Activated naive CD4-positive, alpha-beta T cell treated with anti-CD3 and anti-CD28 coated beads, Interleukin-2, amount 10 ng/mL, durations not matched to agents 7 days and 5 days (primary cell): ENCODE measurements around the gene ANGPTL1.

Source experiments
- CTCF ChIA-PET: fragments of 350-600 bp; sonication (Branson Sonifier 250); formaldehyde crosslinking; loops from one replicate; lab custom pipeline; 2021; ENCODE audit warnings: antibody characterized with exemption; lab: Charles Lee
- DNase-seq: peaks from one replicate; pipeline ENCODE4 v3.0.0-alpha.2; 2020
- H3K27ac Mint-ChIP-seq: one replicate; pipeline ENCODE4 v1.8.0; 2021; ENCODE audit warnings: mild to moderate bottlenecking, moderate library complexity, mixed read lengths
- H3K27me3 Mint-ChIP-seq: one replicate; pipeline ENCODE4 v1.8.0; 2021; ENCODE audit warnings: mild to moderate bottlenecking, mixed read lengths
- H3K36me3 Mint-ChIP-seq: one replicate; pipeline ENCODE4 v1.8.0; 2021; ENCODE audit warnings: mixed read lengths
- H3K4me1 Mint-ChIP-seq: one replicate; pipeline ENCODE4 v1.8.0; 2021; ENCODE audit warnings: mixed read lengths
- H3K4me3 Mint-ChIP-seq: one replicate; pipeline ENCODE4 v1.8.0; 2021; ENCODE audit warnings: mild to moderate bottlenecking, moderate library complexity, mixed read lengths
- H3K9me3 Mint-ChIP-seq: one replicate; pipeline ENCODE4 v1.8.0; 2021; ENCODE audit warnings: mixed read lengths

ANGPTL1 gene

GRCh38 chr1:178847396-178847849 is 23.5 kb downstream of the ANGPTL1 start:
- H3K9me3 Mint-ChIP-seq: no peaks in the 10 kb centered on the region
- no peak for DNase-seq
- no peaks in the 10 kb centered on the region for H3K36me3 Mint-ChIP-seq
- H3K27me3 Mint-ChIP-seq: no peaks in the 10 kb centered on the region
- CTCF ChIA-PET: no interaction called here
- H3K4me3 Mint-ChIP-seq: no peak overlapping the region
- no peaks in the 10 kb centered on the region for H3K4me1 Mint-ChIP-seq
- no peak overlapping the region for H3K27ac Mint-ChIP-seq

GRCh38 chr1:178846306-178846705 is 24.6 kb downstream of the ANGPTL1 start:
- H3K4me1 Mint-ChIP-seq: no peaks in the 10 kb centered on the region
- CTCF ChIA-PET: no interaction called here
- H3K27ac Mint-ChIP-seq: no peak overlapping the region
- no peak for DNase-seq
- H3K4me3 Mint-ChIP-seq: no peak overlapping the region
- H3K9me3 Mint-ChIP-seq: no peaks in the 10 kb centered on the region
- no peaks in the 10 kb centered on the region for H3K36me3 Mint-ChIP-seq
- H3K27me3 Mint-ChIP-seq: no peaks in the 10 kb centered on the region

DNA sequence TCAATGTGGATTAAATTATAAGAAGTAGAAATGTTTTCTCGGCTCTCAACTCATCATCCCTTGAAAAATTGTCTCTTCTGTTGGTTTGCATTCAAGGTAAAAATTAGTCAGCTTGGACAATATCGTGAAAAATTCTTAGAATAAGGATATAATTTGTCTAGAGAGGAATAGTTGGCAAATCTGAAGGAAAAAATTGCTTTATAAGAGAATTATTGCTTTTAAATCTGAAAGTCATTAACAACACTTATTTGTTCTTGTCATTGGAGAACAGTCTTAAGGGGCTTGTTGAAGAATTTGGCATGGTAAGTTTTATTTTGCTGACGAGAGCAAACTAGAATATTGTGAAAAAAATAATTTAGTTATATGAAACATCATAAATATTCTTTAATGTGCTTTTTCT is 26.4 kb downstream of the ANGPTL1 start:
- no peak for DNase-seq
- H3K27me3 Mint-ChIP-seq: no peaks in the 10 kb centered on the region
- no peaks in the 10 kb centered on the region for H3K4me1 Mint-ChIP-seq
- no peak overlapping the region for H3K4me3 Mint-ChIP-seq
- no peaks in the 10 kb centered on the region for H3K9me3 Mint-ChIP-seq
- no peak overlapping the region for H3K27ac Mint-ChIP-seq
- CTCF ChIA-PET: no interaction called here
- no peaks in the 10 kb centered on the region for H3K36me3 Mint-ChIP-seq

GRCh38 chr1:178825167-178825566 is 45.7 kb downstream of the ANGPTL1 start:
- no peaks in the 10 kb centered on the region for H3K4me1 Mint-ChIP-seq
- DNase-seq: no peak
- H3K9me3 Mint-ChIP-seq: no peaks in the 10 kb centered on the region
- CTCF ChIA-PET: no interaction called here
- H3K27ac Mint-ChIP-seq: no peak overlapping the region
- no peak overlapping the region for H3K4me3 Mint-ChIP-seq
- H3K27me3 Mint-ChIP-seq: no peaks in the 10 kb centered on the region
- H3K36me3 Mint-ChIP-seq: no peaks in the 10 kb centered on the region

DNA sequence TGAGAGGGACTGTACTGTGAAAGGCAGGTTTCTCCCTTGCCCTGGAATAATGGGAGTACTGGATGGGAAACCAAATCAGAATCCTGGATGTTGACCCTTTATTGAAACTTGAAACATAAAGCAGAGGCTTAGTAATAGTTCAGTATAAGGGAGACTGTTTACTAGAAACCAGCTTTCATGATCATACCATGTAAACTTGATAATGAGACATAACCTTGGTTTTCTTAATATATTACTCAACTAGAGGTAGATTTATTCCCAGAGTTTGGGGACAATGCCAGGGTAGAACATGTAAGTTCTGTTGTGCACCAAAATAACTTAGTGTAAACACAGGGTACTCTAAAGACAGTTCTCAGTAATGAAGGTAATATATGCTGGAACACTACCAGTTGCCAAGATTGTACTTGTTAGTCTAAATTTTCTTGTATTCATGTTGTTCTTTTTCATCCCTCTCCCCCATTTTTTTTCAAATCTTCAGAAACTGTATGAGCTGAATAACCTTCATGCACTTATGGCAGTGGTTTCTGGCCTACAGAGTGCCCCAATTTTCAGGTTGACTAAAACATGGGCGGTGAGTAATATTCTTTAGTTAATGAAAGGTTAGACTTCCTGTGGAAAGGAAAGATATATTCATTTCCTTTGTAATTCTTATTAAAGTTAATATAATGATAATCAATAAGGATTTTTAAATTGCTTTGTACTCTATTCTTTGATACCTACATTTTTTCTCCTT is 49.6 kb downstream of the ANGPTL1 start:
- no peak overlapping the region for H3K4me3 Mint-ChIP-seq
- no peak for DNase-seq
- H3K9me3 Mint-ChIP-seq: no peaks in the 10 kb centered on the region
- CTCF ChIA-PET: no interaction called here
- H3K27me3 Mint-ChIP-seq: no peaks in the 10 kb centered on the region
- no peaks in the 10 kb centered on the region for H3K4me1 Mint-ChIP-seq
- H3K36me3 Mint-ChIP-seq: no peaks in the 10 kb centered on the region
- no peak overlapping the region for H3K27ac Mint-ChIP-seq

- H3K4me1 Mint-ChIP-seq: no peaks in the 10 kb centered on the region
- no peaks in the 10 kb centered on the region for H3K27me3 Mint-ChIP-seq
- H3K4me3 Mint-ChIP-seq: no peak overlapping the region
- no peaks in the 10 kb centered on the region for H3K9me3 Mint-ChIP-seq
- CTCF ChIA-PET: no interaction called here
- no peak for DNase-seq
- no peaks in the 10 kb centered on the region for H3K36me3 Mint-ChIP-seq
- H3K27ac Mint-ChIP-seq: no peak overlapping the region
These were observed 51.8 kb downstream of the ANGPTL1 start for GRCh38 chr1:178819123-178819522.

DNA sequence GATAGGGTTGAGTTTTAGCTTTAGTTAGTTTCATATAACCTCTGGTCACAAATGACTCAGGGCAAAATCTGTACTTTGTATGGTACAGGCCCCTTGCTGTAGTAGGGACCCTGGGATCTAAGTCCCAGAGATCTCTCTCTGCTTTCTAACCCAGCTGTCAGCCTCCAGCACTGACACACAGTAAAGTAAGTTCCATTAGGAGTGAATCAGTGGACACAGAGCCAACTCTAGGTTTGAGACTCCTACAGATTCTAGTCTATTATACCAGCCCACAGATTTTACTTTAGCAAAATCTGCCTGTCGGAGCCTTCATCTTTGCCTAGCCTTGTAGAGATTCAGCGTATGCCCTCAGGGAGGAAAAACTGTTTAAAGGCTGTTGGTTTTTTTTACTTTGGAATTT is 52.5 kb downstream of the ANGPTL1 start:
- Mint-ChIP-seq H3K4me1 (no peaks in the 10 kb centered on the region), H3K36me3 (no peaks in the 10 kb centered on the region), H3K4me3 (no peak overlapping the region), H3K9me3 (no peaks in the 10 kb centered on the region), H3K27me3 (no peaks in the 10 kb centered on the region), H3K27ac (no peak overlapping the region)
- CTCF ChIA-PET: no interaction called here
- no peak for DNase-seq

- no peaks in the 10 kb centered on the region for H3K27me3 Mint-ChIP-seq
- no peaks in the 10 kb centered on the region for H3K4me1 Mint-ChIP-seq
- no peak for DNase-seq
- no peaks in the 10 kb centered on the region for H3K36me3 Mint-ChIP-seq
- no peak overlapping the region for H3K27ac Mint-ChIP-seq
- H3K4me3 Mint-ChIP-seq: no peak overlapping the region
- no peaks in the 10 kb centered on the region for H3K9me3 Mint-ChIP-seq
- CTCF ChIA-PET: no interaction called here
These were observed 60.3 kb downstream of the ANGPTL1 start for GRCh38 chr1:178810585-178810984.

GRCh38 chr1:178808529-178808928 is 62.3 kb downstream of the ANGPTL1 start:
- CTCF ChIA-PET: no interaction called here
- H3K4me3 Mint-ChIP-seq: no peak overlapping the region
- no peaks in the 10 kb centered on the region for H3K4me1 Mint-ChIP-seq
- no peaks in the 10 kb centered on the region for H3K36me3 Mint-ChIP-seq
- H3K27me3 Mint-ChIP-seq: no peaks in the 10 kb centered on the region
- no peak overlapping the region for H3K27ac Mint-ChIP-seq
- DNase-seq: no peak
- no peaks in the 10 kb centered on the region for H3K9me3 Mint-ChIP-seq

DNA sequence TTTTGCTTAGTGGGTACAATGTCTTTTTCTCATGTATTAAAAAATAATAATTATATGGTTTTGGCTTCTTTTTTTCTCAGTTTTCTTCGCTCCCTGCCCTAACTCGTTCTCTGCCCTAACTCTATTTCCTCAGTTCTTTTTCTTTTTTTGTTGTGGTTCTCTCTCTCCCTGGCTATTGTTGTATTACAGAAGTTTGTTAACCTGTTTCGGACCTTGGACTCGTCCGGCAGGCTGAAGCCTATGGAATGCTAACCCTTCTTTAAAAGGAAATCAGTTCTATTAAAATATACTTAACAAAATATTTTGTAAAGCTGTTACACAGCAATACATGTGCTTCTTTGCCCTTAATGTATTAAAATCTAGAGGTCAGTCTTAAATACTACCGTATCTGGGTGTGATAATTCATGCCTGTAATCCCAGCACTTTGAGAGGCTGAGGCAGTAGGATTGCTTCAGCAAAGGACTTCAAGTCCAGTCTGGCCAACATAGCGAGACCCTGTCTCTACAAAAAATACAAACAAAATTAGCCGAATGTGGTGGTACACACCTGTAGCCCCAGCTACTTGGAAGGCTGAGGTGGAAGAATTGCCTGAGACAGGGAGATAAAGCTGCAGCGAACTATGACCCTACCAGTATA is 64.1 kb downstream of the ANGPTL1 start:
- H3K4me1 Mint-ChIP-seq: no peaks in the 10 kb centered on the region
- no peaks in the 10 kb centered on the region for H3K27me3 Mint-ChIP-seq
- DNase-seq: no peak
- H3K36me3 Mint-ChIP-seq: no peaks in the 10 kb centered on the region
- H3K27ac Mint-ChIP-seq: no peak overlapping the region
- no peak overlapping the region for H3K4me3 Mint-ChIP-seq
- CTCF ChIA-PET: no interaction called here
- no peaks in the 10 kb centered on the region for H3K9me3 Mint-ChIP-seq

DNA sequence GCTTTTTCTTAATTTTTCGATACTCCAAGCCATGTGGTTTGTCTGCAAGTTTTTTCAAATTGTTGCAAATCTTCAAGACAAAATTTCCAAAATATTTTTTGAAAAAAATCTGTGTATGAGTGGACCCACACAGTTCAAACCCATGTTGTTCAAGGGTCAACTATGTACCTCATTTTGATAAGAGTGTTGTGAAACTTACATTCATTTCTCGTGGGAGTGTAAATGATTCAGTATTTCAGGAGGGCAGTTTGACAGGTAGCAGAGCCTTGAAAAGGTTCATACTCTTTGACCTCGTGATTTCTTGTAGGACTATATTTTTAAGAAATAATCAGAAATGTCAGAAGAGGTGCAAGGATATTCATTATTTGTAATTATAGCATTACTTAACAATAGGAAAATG is 68.0 kb downstream of the ANGPTL1 start:
- Mint-ChIP-seq H3K27ac (no peak overlapping the region), H3K27me3 (no peaks in the 10 kb centered on the region), H3K36me3 (no peaks in the 10 kb centered on the region), H3K4me3 (no peak overlapping the region), H3K4me1 (no peaks in the 10 kb centered on the region), H3K9me3 (peaks cover 2% of the 10 kb centered on the region)
- CTCF ChIA-PET: no interaction called here
- DNase-seq: no peak
